Activated CD4-positive, alpha-beta T cell treated with anti-CD3 and anti-CD28 coated beads for 48 hours (primary cell): ENCODE measurements around the gene NME5.
"Not testable (repeated sequence)": the region's sequence is repeated elsewhere in the genome, so short reads cannot be mapped to it uniquely, and the experiment has no call there.

ENCODE experiments used
- DNase-seq: peaks from one replicate; pipeline ENCODE4 v3.0.0-alpha.2; 2020

The NME5 gene, protein sequence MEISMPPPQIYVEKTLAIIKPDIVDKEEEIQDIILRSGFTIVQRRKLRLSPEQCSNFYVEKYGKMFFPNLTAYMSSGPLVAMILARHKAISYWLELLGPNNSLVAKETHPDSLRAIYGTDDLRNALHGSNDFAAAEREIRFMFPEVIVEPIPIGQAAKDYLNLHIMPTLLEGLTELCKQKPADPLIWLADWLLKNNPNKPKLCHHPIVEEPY

DNA sequence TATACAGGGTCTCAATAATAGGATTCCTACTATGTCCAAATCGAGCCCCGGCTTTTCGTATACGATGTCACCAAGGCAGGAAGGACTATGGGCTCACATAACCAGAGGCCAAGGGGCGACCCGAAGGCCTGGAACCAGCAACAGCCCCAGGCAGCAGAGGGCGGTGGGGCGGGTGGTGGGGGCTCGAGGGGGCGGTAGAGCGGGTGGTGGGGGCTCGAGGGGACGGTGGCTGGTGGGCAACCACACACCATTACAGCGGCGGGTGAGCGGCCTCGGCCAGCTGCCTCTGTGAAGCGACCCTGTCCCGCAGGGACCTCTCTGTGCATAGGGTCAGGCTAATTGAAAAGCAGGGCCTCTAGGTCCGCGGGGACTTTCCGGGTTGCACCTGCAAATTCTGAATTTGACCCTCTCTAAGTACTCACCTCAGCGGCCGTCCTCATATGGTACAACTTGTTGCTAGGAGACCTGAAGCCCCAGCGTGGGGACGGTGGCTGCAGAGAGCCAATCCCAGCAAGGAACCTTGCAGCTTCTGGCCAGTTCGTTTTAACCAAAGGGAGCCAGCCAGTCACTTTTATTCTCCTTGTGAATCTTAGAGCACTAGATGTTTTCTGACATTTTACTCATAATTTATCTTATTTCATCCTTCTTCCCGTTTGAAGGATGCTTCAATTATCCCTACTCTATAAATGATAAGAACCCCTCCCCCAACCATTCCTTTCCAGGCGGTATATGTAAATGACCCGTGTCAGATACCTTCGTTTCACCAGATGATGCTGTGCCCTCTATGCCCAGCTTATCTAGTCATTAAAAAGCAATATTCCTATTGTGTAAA lies at the start of gene NME5:
Gene NME5, minus strand, starts transcription at position 480 of the 832 bp plus-strand sequence. CDS start 648 bp downstream, outside the sequence.
- peak; percentile 31 for DNase-seq

DNA sequence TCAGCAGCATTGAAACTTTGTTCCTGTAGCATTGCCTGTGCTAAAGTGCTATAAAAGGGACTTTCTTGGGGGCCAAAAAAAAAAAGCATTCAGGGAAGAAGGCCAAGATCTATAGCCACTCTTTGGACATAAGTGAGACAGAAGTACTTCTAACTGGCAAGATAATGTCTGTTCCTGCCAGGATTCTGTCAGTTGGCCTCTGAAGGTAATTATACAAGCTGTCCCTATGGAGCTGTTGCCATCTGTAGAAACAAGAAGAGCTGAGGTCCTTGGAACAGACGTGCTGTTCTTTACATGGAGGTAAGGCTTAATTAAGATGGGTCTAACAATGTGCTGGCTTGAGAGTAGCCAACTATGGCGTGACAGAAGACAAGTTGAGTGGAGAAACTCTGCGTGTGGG lies 49.4 kb upstream of the NME5 start:
- DNase-seq = no peak

DNA sequence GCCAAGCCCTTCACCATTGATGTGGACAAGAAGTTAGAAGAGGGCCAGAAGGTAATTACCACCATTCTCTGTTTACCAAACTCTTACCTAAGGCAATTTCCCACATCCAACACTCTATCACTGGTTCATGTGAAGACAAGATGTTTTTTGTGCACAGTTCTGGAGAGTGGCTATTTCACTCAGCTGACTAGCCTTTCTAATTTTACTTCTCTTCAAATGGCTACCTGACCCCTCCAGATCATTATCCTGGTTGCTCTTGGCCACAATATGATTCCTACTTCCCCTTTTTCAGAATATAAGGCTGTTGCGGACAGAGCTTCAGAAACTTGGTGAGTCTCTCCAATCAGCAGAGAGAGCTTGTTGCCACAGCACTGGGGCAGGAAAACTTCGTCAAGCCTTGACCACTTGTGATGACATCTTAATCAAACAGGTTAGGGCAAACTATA lies 46.8 kb upstream of the NME5 start:
- no peak for DNase-seq

DNA sequence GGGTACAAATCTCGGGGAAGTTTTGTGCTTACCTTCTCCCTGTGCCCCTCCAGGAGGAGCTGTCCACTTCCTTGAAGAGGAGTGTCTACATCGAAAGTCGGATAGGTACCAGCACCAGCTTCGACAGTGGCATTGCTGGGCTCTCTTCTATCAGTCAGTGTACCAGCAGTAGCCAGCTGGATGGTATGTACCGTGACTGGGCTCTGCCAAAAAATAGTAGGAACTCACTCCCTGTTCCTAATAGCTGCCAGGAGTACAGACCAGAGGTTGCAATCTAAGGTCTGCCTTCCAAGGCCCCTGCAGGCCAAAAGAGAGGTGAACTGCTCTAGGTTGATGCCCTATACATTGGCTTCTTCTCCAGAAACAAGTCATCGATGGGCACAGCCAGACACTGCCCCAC lies 43.6 kb upstream of the NME5 start:
- no peak for DNase-seq

DNA sequence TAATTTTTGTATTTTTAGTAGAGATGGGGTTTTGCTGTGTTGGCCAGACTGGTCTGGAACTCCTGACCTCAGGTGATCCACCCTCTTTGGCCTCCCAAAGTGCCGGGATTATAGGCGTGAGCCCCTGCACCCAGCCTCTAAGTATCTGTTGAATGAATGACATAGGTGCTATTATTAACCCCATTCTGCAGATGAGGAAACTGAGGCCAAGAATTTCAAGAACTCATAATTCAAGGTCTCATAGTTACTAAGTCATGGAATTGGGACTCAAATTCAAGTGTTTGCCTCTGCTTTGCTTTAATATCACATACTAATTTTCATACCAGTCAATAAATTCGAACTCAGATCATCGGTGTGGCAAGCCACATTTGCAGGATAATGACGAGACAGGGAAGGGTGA lies 41.6 kb upstream of the NME5 start:
- DNase-seq = no peak

DNA sequence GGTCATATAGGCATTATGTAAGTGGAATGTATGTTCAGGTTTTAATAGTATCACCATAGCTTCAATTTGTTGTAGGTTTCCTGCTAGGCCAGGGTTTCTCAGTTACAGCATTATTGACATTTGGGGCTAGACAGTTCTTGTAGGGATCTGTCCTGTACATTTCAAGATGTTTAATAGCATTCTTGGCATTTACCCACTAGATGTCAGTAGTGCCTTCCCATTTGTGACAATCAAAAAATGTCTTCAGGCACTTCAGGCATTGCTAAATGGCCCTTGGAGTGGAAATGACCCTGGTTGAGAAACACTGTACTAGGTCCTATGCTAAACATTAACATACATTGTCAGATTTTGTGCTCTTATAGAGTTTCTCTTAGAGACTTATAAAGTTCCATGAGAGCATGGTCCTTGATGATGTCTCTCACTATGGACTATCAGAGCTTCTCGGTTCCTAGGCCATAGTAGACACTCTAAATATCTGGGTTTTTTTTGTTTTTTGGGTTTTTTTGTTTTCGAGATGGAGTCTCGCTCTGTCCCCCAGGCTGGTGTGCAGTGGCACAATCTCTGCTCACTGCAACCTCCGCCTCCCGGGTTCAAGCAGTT lies 41.1 kb upstream of the NME5 start:
- no peak for DNase-seq

DNA sequence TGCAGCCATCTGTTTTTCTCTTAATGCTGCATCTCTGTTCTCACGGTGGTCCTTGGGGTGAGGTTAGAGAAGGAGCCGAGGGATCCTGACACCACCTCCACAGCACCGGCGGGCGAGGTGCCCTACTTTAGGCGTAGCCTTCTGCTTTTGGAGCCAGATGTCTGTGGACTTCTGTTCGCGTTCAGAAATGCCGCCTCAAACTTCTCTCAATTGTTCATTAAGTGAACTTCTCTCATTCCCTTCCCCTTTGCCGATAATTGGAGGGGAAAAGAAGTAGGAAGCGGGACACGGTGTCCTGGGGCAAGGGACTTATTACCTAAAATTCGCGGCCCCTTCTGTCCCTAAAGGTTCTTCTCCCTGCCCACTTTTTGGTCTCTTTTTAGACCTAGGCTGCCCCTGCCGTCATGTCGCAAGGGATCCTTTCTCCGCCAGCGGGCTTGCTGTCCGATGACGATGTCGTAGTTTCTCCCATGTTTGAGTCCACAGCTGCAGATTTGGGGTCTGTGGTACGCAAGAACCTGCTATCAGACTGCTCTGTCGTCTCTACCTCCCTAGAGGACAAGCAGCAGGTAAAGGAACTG lies 40.1 kb upstream of the NME5 start:
- peak; percentile 33 for DNase-seq

DNA sequence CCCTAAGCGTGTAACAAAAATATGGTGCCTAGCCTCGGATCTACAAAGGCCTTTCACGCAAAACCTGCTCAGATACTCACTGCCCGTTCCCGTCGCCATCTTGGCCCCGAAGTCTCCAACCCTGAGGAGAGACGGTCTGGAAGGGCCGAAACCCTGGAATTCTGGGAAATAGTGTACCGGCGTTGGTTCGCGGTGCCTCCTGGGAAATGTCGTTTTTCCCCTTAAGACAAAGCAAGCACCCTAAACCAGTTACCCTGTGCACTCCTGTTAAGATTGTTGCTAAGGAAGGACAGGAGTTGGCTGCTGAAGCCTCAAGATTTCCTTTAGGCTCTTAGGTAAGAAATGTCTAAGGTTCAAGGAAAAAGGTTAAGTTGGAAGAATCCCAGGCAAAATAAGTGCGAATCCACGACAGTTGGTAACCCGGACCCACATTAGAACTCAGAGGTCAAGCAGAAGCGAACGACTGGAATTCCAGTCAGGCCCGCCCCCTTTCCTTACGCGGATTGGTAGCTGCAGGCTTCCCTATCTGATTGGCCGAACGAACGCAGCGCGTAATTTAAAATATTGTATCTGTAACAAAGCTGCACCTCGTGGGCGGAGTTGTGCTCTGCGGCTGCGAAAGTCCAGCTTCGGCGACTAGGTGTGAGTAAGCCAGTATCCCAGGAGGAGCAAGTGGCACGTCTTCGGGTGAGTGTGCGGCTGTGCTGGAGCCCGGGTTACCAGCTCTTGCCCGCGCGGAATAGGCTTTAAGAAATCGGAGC lies 39.5 kb upstream of the NME5 start, which contains the start of the genes BRD8 and KIF20A:
Gene BRD8, minus strand, starts transcription at position 115 of the 761 bp plus-strand sequence. Its CDS starts 16 bp downstream, at position 99.
Gene KIF20A, plus strand, starts transcription at position 597 of the 761 bp plus-strand sequence. CDS start 569 bp downstream, outside the sequence.
- peak; percentile 95 for DNase-seq

DNA sequence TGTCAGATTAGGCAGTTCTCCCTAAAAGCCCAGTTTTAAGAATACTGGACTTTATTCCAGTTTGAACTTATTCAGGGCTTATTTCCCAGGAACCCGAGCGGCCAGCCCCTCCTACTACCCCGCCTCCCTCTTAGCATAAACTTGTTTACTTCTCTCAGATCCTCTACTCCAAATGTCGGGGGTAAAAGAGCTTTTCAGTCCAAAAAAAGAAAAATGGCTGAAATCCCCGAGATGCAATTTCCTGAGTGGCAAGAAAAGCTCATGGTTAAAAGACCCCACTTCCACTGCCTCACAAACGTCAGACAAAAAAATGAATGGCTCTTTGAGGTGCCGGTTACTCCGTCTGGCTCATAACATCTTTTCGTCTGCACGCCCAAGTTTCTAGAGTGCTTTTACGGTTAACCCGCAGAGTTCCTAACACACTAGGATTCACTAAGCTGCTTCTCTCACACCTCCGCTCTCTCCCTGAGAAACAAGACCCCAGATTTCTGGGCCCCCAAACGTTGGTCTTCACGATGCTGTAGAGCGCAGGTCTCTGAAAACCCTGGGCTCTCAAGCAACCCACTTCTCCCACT lies 38.8 kb upstream of the NME5 start:
- peak; percentile 43 for DNase-seq

DNA sequence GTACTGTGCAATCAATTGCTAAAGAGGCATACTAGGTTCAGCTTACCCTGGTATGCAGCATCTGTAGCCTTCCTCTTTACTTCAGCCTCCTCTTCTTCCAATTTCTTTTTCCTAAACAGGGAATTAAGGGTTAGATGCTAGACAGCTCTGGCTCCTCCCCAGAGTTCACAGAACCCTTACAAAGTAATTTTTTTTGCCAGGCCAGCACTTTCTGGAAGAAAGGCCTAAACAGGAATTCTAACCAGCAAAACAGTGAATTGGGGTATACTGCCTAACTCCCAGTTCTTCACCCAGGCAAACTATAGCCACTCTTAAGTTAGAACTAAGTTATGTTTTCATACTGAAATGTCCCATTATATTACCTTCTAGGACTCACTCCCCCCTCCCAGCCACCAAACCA lies 31.1 kb upstream of the NME5 start:
- DNase-seq = no peak

DNA sequence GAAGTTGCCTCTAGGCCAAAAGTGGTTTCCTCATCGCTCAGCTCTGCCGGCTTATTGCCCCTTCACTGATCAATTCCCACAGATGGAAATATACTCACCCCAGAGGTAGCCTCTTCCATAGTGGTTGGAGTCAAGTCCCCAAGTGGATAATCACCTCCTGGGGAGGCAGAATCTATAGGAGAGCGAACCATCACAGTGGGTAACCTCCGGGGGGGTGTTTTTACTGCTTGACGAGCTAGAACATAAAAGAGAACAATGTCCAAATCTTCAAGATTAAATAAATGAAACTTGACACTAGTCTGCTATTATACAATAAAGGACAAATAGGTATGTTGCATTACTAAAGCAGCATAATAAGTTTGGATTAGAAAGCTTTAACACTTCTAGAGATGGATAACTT lies 29.9 kb upstream of the NME5 start:
- no peak for DNase-seq

DNA sequence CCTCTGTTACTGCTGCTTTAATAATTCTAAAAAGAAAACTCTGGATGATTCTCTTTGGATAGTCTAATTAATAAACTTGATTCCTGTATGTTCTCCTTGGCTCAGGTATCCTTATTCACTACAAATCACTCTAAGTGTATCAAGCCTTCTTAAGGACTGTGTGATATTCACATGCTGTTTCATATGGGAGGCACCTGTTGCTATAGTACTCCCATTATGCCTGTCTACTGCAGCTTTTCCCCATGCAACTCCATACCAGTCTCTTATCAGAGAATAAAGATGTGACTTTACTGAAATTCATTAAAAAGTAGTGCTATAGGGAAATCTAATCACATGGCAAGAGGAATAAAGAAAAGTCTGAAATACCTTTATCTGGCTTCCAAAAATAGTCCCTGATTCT lies 24.5 kb upstream of the NME5 start:
- DNase-seq = no peak

DNA sequence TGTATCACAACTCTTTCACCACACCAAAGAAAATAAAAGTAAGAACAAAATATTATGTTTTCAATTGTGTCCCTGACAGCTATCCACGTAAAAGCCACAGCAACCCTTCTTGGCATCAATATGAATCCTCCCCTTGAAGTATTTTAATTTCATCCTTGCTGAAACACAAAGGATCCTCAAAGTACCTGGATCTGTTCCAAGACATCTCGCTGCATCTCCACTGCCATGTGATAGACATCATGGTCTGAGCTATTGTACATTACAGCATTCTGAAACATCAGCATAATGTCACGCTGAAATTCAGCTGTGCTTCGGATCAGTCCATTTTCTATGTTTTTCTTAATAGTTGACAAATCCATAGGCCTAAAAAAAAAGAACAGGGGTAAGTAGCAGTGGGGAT lies 21.5 kb upstream of the NME5 start:
- DNase-seq = no peak

DNA sequence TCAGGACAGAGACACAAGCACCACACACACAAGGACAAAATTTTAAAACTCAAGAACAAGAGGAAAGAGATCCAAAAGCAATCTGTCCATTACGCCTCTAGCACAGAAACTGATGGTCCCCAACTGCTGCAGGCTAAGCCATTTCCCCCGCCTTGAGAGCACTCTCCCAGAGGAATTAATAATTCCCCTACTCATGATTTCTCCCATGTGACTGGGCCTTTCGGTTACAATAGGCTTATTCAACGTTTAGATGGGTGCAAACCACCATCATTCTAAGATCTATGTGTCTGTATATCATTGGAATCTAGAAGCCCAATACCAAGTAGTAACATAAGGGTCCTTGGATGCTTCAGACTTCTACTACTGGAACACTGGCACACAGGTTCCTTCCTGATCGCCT lies 20.4 kb upstream of the NME5 start:
- DNase-seq = no peak

DNA sequence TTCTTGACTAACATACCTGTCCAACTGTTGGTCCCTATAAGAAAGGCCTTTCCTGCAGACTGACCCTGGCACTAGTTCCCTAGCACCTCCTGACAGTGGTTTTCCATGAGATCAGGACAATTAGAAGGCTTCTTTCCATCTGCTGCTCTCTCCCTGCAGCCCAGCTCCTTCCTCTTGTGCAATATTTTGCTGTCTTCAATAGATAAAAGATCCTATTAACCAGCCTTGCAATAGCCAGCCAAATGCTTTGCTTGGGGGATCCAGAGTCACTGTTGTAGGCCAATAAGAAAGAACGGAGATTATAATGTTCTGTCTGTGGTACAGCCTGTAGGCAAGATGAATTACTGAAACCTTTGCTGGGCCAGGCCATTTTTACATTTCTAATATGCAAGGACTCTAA lies 18.4 kb upstream of the NME5 start:
- no peak for DNase-seq

DNA sequence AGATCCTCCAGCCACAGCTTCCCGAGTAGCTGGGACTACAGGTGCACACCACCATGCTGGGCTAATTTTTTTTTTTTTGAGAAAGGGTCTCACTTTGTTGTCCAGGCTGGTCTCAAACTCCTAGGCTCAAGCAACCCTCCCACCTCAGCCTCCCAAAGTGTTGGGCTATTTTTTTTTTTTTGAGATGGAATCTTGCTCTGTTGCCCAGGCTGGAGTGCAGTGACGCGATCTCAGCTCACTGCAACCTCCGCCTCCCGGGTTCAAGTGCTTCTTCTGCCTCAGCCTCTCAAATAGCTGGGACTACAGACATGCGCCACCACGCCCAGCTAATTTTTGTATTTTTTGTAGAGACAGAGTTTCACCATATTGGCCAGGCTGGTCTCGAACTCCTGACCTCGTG lies 16.7 kb upstream of the NME5 start:
- not testable (repeated sequence) for DNase-seq

DNA sequence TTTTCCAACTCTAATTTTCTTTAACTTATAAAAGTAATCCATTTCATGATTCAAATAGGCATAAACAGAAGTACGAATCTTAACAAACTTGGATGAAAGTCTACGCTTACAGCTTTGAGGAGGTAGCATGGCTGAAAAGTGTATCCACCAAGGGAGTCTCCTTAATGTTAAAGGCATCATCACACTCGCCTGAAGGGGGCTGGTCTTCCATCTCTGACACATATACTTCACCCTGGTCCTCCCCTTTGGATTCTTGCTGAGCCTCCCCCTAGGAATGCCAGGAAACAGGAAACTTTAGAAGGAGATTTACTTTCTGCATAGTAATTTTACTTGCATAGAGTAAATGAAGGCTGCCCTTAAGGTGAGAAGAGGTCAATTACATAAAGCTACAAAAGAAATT lies 10.3 kb upstream of the NME5 start:
- DNase-seq = no peak

DNA sequence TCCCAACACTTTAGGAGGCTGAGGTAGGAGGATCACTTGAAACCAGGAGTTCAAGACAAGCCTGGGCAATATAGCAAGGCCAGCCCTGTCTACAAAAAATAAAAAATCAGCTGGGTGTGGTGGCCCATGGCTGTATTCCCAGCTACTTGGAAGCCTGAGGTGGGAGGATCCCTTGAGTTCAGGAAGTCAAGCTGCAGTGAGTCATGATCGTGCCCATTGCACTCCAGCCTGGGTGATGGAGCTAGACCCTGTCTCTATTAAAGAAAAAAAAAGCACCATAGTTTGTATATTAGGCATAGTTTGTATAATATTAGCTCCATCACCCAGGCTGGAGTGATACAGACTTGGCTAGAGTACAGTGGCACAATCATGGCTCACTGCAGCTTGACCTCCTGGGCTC lies 9.6 kb upstream of the NME5 start:
- no peak for DNase-seq

DNA sequence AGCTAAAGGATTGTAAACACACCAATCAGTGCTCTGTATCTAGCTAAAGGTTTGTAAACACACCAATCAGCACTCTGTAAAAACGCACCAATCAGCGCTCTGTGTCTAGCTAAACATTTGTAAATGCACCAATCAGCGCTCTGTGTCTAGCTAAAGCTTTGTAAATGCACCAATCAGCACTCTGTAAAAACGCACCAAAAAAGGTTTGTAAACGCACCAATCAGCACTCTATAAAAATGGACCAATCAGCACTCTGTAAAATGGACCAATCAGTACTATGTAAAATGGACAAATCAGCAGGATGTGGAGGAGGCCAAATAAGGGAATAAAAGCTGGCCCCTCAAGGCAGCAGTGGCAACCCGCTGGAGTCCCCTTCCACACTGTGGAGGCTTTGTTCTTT lies 4.3 kb upstream of the NME5 start:
- DNase-seq = not testable (repeated sequence)

DNA sequence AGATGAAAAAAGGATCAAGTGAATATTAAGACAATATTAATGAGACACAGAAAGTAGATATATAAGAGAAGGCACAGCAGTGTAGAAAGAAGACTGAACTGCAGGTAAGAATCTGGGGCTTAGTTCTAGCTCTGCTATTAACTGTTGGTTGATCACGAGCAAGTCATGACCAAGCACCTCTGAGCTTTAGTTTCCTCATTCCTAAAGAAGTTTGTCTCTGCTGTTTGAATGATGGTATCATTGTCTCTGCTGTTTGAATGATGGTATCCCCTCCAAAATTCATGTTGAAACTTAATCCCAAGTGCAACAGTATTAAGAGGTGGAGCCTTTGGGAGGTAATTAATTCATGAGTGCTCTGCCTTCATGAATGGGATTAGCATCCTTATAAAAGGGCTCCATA lies 2.5 kb upstream of the NME5 start:
- no peak for DNase-seq

DNA sequence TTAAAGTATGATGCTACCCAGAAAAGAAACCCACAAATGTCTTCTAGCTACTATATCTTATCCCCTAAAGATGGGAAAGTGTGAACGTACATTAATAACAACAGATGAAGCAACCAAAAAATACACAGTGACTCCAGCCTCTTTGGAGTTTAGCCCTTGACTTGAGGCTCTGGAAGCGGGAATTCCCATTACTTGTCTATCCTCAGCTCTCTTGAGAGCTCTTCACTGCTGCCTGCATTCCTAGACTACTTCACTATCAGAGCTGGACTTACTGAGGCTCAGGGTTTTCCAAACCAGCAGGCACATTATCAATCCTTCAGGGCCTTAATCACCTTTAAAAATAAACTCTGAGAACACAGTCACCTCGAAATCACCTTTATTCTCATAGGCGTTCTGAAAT lies 1.0 kb upstream of the NME5 start:
- DNase-seq = no peak

DNA sequence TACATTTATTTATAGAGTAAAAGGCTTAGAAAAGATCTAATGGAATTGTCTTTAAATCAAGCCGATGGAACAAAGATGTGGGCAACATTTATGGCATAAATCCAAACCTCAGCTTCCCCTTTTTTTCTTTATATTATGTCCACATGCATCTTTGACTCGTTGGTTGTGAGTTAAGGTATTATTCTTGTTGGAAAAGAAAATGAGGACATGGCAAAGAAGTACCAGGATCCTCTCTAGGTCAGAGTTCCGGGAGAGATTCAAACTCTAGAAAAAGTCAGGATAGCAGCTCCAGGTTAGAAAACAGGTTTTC lies 508 bp upstream of the NME5 start:
- no peak for DNase-seq

DNA sequence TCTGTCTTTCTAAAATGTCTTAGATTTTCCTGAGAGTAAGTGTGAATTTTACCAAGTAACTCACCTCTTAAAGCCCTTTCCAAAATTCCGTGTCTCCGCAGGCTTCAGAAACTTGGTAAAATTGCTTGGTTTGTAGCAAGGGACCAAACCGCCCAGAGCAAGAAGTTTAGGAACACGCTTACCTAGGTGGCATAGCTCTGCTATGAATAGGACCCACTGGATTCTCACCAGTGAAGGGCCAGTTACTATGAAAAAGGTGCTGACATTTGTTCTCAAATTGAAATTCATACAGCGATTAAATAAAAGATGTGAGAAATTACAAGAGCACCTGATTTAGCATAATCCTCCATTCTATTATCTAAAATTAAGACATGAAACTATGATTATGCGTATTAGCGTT lies 6.7 kb downstream of the NME5 start:
- no peak for DNase-seq
